HUES6 (cell line): ENCODE results near the gene DEFB108B.
"Not testable (repeated sequence)": the region's sequence is repeated elsewhere in the genome, so short reads cannot be mapped to it uniquely, and the experiment has no call there.

Experiments used
- H3K27ac ChIP-seq: 2 replicates; pipeline ENCODE4 v1.7.0; 2013; ENCODE audit warnings: low read depth, mild to moderate bottlenecking, low read length, inconsistent platforms
- H3K27me3 ChIP-seq: 2 replicates; pipeline ENCODE4 v1.6.1; 2013; ENCODE audit warnings: low read length; ENCODE audit not compliant: control insufficient read depth, insufficient read depth
- H3K36me3 ChIP-seq: 2 replicates; pipeline ENCODE4 v1.6.1; 2013; ENCODE audit warnings: low read length; ENCODE audit not compliant: control insufficient read depth, insufficient read depth
- H3K4me1 ChIP-seq: 2 replicates; pipeline ENCODE4 v1.6.1; 2013; ENCODE audit warnings: low read length; ENCODE audit not compliant: control insufficient read depth, insufficient read depth
- H3K4me3 ChIP-seq: 2 replicates; pipeline ENCODE4 v1.5.1; 2013; ENCODE audit warnings: low read depth, low read length
- H3K9ac ChIP-seq: one replicate; pipeline ENCODE4 v1.6.1; 2013; ENCODE audit warnings: mild to moderate bottlenecking, low read length
- H3K9me3 ChIP-seq: 2 replicates; pipeline ENCODE4 v1.6.1; 2013; ENCODE audit warnings: low read depth, low read length; ENCODE audit not compliant: control insufficient read depth, insufficient read depth

Gene DEFB108B

DNA sequence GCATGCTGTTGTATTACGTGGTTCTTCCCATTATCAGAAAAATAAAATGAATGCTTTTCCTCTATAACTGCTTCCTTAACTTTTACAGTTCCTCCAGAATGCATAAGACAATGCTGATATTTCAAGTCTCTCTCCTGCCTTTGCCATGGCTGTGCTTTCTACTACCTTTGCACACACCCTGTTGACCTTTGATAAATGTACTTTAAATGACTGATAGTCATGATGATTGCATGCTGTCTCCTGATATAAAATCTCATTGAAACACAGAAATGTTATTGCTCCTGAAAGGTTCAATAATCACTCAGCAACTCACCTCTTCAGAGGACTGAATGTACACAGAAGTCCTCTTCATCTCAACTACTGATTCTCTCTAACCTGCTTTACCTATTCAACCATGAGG lies 45.1 kb downstream of the DEFB108B start, which contains the start of gene DEFB131B:
DEFB131B (plus strand) TSS at position 395 of the 400 bp plus-strand sequence; CDS start at position 395, 0 bp downstream.
- H3K9me3 ChIP-seq, H3K27ac ChIP-seq, H3K27me3 ChIP-seq: not testable (repeated sequence)

DNA sequence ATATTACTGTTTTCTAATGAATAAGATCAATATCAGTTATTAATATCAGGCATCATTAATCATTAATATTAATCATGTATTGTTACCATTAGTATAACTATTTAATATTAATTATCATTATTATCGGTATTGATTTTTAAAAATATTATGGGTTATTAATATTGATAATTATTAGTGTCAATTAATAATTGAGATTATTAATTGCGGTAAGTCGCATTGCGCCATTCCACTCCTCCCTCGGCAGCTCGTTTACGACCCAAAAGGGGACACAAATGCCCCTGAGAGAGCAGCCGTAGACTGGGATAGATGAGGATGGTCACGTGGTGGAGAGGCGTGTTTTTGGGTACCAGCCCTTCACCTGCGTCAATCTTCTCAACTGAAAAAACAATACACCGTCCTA lies 52.8 kb downstream of the DEFB108B start:
- H3K27ac ChIP-seq, H3K36me3 ChIP-seq, H3K4me3 ChIP-seq, H3K9ac ChIP-seq, H3K27me3 ChIP-seq, H3K9me3 ChIP-seq: not testable (repeated sequence)
- H3K4me1 ChIP-seq = peaks cover 12% of the 10 kb centered on the region

More for the DNA sequence above, 45.1 kb downstream of the DEFB108B start, which contains the start of gene DEFB131B:
- not testable (repeated sequence) for H3K36me3 ChIP-seq, H3K4me3 ChIP-seq, H3K9ac ChIP-seq, H3K4me1 ChIP-seq
